NCI-H2227 (cell line): ENCODE measurements around the gene ANKRD11.
"Not testable (repeated sequence)": the region's sequence is repeated elsewhere in the genome, so short reads cannot be mapped to it uniquely, and the experiment has no call there.

Experiments used
- DNase-seq: peaks from one replicate; lab custom pipeline; 2025; ENCODE audit not compliant: unreplicated experiment; lab: John Stamatoyannopoulos, UW

The ANKRD11 gene

DNA sequence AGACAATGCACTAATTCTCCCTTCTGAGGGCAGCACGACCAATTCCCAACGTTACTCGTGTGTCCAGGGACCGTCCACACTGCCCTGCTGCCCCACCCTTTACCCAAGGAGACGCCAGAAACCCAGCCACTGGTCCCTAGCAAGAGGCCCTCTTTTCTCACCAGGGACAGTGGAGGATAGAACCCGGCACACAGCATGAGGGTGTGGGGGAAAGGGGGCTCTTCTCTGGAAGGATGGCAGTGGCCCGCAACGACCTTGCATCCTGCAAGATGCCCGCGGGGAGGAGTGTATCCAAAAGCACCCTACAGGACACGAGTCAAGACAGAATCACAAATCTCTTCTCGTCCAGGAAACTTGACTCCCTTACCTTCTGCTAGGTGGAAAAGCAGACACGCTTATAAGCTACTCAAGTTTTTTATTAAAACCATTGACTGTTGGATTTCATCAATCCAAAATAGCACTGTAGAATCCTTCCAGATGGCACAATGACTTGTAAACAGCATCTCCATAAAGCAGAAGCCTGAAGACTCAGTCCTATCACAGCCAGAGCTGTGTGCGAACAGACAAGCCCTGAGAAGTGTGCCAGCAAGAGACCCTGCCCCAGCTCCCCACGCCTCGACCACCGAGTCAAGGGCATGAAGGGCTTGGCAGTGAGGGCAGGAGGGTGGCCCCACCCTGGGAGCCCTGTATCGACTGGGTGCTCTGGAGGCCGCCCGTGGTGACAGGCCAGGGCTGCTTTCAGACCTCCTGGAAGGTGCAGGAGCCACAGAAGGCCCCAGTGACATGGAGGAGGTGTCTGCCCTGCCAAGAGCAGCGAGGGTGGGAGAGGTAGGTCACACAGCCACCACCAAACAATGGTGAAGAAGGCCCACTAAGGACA, 103.8 kb downstream of the ANKRD11 start:
- no peak for DNase-seq

DNA sequence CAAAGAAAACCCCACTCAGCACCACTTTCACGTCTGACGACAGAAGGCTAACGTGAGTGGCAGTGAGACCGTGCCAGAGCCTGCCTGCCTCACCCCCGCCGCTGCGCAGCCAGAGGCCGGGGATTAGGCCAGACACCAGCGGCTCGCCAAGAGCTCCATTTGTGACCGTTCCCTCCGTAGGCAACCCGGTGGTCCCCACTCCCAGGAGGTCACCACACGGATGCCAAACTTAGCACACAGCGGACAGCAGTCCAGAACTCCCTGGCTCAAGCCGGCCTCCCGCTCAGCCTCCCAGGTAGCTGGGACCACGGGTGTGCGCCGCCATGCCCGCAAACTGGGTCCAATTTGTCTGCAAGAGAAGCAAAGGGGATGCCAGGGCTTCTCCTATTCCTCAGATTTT, 104.6 kb downstream of the ANKRD11 start:
- DNase-seq = no peak

DNA sequence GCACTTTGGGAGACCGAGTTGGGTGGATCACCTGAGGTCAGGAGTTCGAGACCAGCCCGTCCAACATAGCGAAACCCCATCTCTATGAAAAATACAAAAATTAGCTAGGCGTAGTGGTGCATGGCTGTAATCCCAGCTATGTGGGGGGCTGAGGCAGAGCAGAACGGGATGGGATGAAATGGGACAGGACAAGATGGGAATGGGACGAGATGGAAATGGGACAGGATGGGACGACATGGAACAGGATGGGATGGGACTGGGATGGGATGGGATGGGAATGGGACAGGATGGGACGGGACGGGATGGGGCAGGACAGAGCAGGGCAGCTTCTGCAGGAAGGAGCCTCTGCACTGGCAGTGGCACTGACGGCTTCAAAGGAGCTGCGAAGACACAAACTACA, 106.1 kb downstream of the ANKRD11 start:
- no peak for DNase-seq

DNA sequence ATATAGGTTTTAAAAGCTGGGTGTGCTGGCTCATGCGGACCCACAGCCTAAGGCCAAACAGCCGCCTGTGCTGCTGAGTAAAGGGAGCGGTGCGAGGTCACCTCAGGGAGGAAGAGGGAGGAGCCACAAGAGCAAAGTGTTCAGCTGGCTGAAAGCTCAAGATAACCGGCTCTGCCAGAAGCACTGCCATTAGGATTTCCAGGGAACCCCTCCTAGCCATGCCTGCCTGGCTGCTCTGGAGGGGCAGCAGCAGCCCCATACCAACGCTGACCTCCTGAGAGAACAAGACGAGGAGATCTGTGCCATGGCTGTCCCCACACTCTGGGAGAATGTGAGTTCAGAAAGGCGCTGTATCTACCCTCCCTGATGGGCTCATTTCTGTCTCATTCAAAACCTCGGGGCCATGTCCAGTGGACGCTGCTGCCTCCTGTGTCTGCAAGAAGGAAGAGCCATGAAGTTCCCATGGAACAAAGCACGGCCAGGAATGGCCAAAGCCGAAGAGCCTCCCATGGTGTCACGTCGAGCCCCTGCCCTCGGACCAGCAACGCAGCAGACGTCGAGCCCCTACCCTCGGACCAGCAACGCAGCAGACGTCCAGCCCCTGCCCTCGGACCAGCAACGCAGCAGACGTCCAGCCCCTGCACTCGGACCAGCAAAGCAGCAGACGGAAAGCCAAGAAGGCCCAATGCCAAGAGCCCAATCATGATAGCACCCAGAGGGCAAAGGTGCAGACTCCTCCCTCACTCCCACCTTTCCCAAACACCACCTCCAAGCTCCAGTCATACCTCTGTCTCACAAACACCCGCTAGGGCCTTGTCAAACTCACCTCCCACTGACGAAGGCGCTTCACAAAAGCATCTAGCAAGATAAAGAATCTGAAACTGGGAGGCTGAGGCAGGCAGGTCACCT, 107.0 kb downstream of the ANKRD11 start:
- DNase-seq = peak; percentile 37

DNA sequence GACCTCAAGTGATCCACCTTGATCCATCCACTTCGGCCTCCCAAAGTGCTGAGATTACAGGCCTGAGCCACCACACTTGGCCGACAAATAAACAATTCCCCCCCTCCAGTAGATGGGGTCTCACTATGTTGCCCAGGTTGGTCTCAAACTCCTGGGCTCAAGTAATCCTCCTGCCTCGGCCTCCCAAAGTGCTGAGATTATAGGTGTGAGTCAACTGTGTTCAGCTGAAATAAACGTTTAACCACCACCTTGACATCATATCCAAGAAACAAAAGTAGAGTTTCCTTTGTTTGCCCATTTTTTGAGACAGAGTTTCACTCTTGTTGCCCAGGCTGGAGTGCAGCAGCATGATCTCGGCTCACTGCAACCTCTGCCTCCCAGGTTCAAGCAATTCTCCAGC, 107.8 kb downstream of the ANKRD11 start:
- not testable (repeated sequence) for DNase-seq

DNA sequence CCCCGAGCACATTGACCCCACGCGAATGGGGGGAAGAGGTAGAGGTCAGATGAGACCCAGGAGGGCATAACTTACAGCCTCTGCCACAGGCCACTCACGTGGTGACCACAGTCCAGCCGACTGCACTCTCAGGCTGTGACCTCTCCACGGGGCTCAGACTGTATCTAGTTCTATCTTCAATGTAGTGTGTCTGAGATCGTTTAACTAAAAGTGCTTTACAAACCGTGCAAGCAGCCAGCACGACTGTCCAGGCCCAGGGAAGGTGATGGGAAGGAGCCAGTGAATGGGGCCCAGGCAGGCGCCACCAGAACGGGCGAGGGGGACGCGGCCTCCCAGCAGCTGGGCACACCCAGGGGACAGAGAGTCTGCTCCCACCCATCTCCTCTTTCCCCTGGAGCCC, 108.6 kb downstream of the ANKRD11 start:
- no peak for DNase-seq

DNA sequence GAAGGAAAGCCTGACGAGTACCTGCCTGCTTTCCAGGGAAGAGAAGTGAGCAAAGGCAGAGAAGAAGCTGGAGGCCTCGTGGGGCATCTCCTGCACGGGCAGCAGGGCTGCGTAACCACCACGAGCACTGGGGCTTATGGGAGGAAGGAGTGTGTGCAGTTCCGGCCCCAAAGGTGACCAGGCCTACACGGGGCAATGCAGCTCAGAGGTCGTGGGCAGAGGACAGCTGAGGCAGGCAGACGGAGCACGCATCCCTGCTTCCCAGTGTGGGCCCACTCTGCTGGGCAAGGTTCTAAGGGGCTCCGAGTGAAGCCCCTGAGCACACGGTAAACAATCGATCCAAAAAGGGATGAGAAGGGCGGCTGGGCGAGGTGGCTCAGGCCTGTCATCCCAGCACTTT, 109.7 kb downstream of the ANKRD11 start:
- DNase-seq = no peak

DNA sequence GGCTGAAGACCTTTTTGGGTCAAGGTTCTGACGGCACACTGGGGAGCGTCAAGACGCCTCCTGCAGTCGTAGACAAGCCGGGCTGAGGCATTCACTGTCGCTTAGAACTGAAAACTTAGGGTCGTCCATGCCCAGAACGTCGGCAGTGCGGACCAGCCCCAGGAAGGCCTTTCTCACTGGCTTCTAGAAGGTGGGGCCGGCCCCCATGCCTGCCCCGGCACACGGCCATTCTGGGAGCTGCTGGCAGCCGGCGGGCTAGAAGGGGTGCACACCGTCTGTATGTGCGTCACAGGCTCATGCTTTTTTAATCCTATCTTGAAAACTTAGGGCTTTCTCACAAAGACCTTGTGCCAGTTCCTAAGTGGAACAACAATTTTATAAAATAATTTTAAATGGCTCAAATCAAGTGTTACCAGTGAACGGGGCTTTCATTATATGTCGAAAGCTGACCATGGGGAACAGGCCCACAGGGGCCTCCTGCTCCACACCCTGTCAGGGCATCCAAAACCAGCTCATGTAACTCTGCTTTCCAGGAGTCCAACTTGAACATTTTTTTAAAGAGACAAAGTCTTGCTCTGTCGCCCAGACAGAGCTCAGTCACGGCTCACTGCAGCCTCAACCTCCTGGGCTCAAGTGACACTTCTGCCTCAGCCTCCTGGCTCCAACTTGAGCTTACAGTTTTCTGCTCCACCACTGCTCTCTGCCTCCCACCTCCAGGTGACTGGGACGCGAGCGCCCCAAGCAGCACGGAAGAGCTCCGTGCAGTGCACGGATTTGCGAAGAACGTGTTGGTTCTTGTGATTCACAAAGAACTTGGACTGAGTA, 111.2 kb downstream of the ANKRD11 start:
- DNase-seq = no peak

DNA sequence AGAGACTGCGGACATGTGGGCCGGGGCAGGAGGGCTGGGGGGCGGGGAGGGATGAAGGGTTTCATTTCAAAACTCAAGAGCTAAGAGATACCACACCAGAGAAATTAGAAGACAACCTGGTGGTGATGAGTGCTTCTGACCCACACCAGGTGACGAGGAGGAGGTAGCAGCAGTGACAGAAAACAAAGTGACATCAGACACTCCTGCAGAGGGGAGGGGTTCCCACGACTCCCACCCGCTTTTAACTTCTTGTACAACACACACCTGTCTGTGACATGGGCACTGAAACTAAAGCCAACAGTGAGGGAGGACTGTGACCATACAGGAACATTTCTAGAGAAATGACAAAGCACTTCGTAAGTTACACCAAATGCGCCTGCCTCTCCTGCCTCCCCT, 112.9 kb downstream of the ANKRD11 start:
- no peak for DNase-seq

DNA sequence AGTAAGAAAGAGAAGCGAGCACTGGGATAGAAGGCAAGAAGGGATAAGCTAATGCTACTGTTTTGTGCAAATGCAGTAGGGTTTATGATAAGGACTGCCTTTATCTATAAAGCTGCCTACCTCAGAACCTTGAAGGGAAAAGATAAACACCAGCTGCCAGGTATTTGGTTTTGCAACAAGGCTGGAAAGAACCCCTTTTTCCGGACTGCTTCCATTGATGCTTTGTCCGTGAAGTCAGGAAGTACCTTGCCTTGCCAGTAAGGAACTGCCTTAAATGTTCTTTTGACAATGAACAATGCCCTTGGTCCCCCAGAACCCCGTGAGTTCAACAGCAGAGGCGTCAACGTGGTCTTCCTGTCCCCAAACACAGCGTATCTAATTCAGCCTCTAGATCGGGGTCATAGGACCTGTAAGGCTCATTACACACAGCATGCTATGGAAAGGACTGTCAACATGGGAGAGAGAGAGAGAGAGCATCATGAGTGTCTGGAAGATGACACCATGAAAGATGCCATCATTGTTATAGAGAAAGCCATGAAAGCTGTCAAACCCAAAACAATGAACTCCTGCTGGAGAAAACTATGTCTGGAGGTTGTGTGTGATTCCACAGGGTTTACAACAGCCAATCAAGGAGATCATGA, 113.4 kb downstream of the ANKRD11 start:
- no peak for DNase-seq

DNA sequence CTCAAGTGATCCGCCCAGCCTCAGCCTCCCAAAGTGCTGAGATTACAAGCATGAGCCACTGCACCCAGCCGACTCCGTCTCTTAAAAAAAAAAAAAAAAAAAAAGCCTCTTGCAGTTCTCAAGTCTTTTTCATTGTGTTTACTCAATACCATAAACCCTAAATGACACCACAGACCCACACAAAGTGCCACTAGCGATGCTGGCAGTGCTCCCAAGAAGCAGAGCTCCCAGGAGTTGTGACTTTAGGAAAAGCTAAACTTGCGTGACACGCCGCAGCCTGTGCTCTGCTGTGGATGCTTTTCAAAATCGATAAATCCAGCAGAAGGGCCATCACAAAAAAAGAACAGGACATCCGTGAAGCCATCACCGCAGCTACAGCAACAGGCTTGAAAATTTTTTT, 114.7 kb downstream of the ANKRD11 start:
- no peak for DNase-seq

DNA sequence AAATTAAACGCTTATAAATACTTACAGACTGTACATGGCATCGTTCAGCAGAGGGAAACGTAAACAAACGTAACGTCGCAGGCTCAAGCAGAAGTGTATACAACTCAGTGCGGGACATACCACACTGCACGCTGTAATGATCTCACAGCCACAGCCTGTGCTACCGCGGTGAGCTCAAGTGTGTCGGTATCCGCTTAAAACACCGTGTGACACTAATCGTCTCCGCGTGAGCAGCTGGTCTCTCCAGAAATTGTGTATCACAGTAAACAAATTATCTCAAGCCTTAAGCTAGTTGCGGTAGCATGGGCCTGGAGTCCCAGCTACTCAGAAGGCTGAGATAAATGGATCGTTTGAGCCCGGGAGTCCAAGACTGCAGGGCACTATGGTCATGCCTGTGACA, 115.3 kb downstream of the ANKRD11 start:
- peak; percentile 66 for DNase-seq

DNA sequence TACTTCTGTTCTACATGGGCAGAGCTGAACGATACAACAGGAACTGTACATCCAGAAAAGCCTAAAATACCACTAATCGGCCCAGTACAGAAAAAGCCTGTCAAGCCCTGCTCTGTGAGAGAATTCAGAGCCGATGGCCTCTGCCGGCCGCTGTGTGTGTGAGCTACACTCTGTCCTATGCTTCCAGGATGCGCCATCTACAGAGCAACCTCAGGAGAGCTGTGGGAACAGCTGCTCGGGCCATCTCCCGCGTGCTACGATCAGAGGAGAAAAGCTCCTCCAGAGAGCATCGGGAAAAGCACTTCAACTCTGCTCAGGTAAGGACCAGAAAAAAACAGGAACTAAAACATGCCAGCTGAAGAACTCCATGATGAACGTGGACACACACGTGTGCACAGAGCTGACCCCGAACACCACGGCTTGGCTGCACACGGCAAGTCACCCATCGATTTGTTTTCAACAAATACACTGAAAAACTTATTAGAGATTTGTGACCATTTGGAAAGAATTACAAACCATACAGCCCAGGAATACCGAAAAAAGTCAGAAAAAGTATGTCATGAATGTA, 115.9 kb downstream of the ANKRD11 start:
- peak; percentile 47 for DNase-seq

DNA sequence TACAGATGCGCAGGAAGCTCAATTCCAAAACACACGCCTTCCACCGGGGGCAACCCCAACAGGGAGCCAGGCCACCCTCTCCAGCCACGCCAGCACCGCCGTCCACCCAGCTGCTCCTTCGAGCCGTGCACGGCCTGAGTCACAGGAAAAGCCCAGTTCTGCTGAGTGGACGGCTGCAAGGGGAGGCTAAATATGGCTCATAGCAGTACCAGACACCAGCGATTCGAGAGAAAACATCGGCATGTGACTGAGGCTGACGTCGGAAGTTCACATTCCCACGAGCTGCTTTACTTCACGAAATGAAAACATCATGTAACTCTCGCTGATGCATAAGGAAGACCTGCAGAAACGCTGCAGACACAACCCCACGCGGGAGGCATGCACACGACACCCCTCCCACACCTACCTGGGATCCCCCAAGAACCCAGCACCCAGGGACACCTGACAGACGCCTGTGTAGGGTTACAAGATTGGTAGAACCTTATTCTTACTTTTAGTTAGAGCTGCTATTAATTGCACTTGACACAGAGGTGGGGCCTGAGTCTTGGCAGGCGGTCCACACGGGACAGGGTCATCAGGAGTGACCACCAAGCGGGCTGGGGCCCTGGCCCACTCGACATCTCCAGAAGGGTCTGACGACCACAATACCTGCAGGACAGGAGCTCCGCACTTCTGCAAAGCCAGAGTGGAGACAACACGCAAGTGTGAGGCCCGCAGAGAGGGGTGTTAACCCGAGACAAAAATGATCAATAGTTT, 116.8 kb downstream of the ANKRD11 start:
- no peak for DNase-seq

DNA sequence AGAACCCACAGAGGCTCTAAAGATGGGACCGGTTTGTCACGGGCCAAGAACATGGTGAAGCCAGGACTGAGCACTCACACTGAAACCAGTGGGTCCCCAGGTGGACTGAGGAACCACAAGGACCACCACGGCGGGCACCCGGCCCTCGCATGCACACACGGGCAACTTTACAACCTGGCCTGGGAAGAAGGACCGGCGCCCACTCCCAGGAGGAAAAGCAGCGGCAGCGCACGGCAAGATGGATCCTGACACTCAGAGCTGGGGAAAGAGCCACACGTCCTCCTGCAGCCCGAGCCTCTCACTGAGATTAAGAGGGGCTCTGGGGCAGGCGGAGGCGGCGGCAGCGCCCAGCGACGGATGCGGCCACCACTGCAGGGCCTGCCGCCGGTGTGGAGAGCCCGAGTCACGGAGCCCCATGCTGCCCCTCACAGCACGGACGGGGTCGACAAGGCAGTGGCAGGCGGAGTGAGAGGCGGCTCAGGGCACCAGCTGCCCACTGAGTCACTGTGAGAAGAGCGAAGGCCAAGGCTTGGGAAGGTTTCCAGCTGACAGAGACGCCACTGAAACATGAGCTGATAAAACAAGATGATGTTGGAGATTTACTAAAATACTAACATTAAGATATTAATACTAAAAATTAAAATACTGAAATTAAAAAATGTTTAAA, 118.3 kb downstream of the ANKRD11 start:
- DNase-seq = no peak

DNA sequence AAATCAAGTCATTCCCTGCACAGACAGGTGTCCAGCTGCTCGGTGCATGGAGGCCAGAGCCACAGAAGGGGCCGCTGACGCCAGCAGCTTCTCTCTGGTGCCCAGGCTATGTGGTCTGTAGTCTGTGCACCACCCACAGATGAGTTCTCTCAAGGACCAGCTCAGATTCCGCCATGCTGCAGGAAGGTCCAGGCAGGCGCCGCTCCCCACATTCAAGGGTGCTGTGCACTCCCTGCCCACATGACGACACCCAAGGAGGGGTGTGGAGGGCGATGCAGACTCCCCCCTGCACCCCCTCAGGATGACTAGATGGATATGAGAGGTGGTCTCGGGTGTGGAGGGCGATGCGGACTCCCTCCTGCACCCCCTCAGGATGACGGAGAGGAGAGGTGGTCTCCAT, 119.0 kb downstream of the ANKRD11 start:
- DNase-seq = no peak

DNA sequence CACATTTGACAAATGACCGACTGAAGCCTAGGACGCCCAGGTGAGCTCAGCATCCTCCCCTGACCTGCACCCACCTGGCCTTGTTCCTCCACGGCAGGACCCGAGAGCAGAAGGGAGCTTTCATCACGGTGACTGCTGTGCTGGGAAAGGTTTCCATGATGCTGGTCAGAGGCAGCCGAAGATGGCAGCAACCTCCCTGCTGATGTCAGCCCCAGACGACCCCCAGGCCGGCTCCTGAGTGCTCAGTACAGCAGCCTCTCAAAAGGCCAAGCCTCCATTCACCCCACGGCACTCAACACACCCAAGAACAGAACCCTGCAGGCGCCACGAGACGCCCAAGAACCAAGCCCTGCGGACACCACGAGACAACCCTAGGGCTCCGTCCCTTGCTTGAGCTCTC, 119.8 kb downstream of the ANKRD11 start:
- DNase-seq = no peak

DNA sequence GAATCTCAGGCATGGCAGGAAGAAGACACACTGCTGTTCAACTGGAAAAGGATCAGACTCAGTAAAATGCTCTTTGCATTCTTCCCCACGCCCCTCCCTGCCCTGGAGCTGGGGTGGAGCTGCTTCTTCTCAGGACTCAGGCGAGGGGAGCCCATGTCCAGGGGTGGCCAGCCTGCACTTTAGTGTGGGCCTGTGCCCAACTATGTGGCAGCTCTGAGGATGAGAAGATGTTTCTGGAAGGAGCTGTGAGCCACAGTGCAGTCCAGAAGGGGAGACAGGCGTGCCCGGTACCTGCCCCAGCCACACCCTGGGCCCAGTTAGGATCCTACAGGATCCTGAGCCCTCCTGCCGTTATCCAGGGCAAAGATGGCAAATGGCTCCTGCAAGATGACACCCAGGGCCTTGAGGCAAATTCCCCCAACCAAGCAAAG, 120.3 kb downstream of the ANKRD11 start:
- no peak for DNase-seq

DNA sequence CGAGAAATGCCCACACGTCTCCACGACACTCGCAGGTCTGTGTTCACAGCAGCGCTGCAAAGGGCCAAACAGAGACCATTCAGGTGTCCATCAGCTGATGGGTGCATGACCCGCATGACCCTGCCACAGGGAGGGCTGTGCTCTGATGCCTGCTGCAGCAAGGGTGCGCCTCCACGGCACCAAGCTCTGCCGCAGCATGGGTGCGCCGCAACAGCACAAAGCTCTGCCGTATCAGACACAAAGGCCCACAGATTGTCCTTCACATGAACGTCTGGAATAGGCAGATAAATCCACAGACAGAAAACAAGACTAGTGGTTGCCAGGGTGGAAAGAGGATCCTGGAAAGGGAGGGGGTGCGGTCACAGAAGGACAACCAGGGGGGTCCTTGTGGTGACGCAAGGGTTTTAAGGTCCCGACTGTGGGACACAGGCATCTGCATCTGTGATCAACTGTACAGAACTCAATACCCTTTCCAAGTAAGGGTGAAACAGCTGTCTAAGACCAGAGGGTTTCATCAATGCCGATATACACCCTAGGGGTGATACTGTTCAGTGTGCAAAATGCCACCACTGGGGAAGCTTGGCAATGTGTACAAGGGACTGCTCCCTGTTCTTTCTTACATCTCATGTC, 121.0 kb downstream of the ANKRD11 start:
- no peak for DNase-seq
